Fibroblast of lung (primary cell): Measurements from ENCODE around the gene OAF. TPM values are rescaled to one million over a fixed set of nuclear protein-coding genes. Genes with fewer than 3 reads are reported as not detected.

Experiments used
- DNase-seq, 2 donors: peaks; one replicate each; pipeline versions ENCODE4 v3.0.0 to v3.0.0-alpha.2; 2010; ENCODE audit warnings: low read depth in 2 of 2
- H2AFZ ChIP-seq: 2 replicates; pipeline ENCODE4 v1.5.1; 2012; ENCODE audit warnings: low read length, control low read depth, inconsistent platforms
- H3K27ac ChIP-seq: 2 replicates; pipeline ENCODE4 v1.5.1; 2011; ENCODE audit warnings: low read length, control low read depth; ENCODE audit not compliant: insufficient read depth
- H3K27me3 ChIP-seq: 2 replicates; pipeline ENCODE4 v1.5.1; 2011; ENCODE audit warnings: mild to moderate bottlenecking, low read length; ENCODE audit not compliant: control insufficient read depth, insufficient read depth
- H3K36me3 ChIP-seq: 2 replicates; pipeline ENCODE4 v1.5.1; 2011; ENCODE audit warnings: low read length; ENCODE audit not compliant: control insufficient read depth, insufficient read depth
- H3K4me1 ChIP-seq: 2 replicates; pipeline ENCODE4 v1.5.1; 2011; ENCODE audit warnings: low read length; ENCODE audit not compliant: control insufficient read depth, insufficient read depth; ENCODE audit errors: extremely low read depth
- H3K4me2 ChIP-seq: 2 replicates; pipeline ENCODE4 v1.5.1; 2011; ENCODE audit warnings: low read length, control low read depth; ENCODE audit not compliant: insufficient read depth; ENCODE audit errors: extremely low read depth
- H3K4me3 ChIP-seq, 4 experiments: fragments of 200-600 bp in 1 of 4; sonication (generic) in 1 of 4; replicated peaks in 1 of 4; 2 replicates each; pipeline ENCODE4 v1.5.1; 2011 to 2016; ENCODE audit warnings: low read length in 4 of 4, low read depth in 3 of 4, mild to moderate bottlenecking in 3 of 4, control low read depth in 2 of 4, inconsistent platforms in 1 of 4, mixed read lengths in 1 of 4; ENCODE audit not compliant: insufficient read depth in 1 of 4; ENCODE audit errors: control extremely low read depth in 1 of 4
- H3K79me2 ChIP-seq: 2 replicates; pipeline ENCODE4 v1.5.1; 2012; ENCODE audit warnings: mild to moderate bottlenecking, low read length, inconsistent platforms; ENCODE audit not compliant: control insufficient read depth, insufficient read depth
- H3K9ac ChIP-seq: 2 replicates; pipeline ENCODE4 v1.5.1; 2011; ENCODE audit warnings: mild to moderate bottlenecking, low read length, control low read depth; ENCODE audit not compliant: insufficient read depth
- H3K9me3 ChIP-seq: 2 replicates; pipeline ENCODE4 v1.5.1; 2012; ENCODE audit warnings: low read depth, low read length; ENCODE audit not compliant: control insufficient read depth, insufficient read depth
- H4K20me1 ChIP-seq: 2 replicates; pipeline ENCODE4 v1.5.1; 2011; ENCODE audit warnings: low read length; ENCODE audit not compliant: control insufficient read depth, insufficient read depth; ENCODE audit errors: extremely low read depth
- EZH2 ChIP-seq: IDR thresholded peaks from 2 replicates; pipeline ENCODE4 v1.5.1; 2012; ENCODE audit warnings: low read length, control low read depth, mild to moderate bottlenecking; ENCODE audit errors: missing control alignments
- polyA plus RNA-seq, 2 donors: library from polyadenylated mRNA; depleted of rRNA in 1 of 2; stranded (reverse) in 1 of 2; unstranded in 1 of 2; fragments of >200 nt; gene quantifications; 2 replicates each; pipeline ENCODE4 v1.2.1, GENCODE V29; 2011 to 2012; ENCODE audit warnings: missing spikeins in 1 of 2
- total RNA-seq: library from RNA; depleted of rRNA; stranded (reverse); fragments of >200 nt; gene quantifications from 2 replicates; pipeline ENCODE4 v1.2.1, GENCODE V29; 2014
- TF ChIP-seq, protein P1 (sequence below), 2 donors: IDR thresholded peaks in 1 of 2; conservative IDR thresholded peaks in 1 of 2; 1 replicate in 1 of 2; 2 replicates in 1 of 2; pipeline ENCODE4 v1.5.1; 2011 to 2012; ENCODE audit warnings: low read length in 2 of 2, control low read depth in 1 of 2, inconsistent platforms in 1 of 2, low read depth in 1 of 2, mild to moderate bottlenecking in 1 of 2

OAF gene
- total and polyA plus RNA-seq, 2 donors (not counting 1 experiment from before 2014, with no cell fraction given) = 20.0 to 22.7 TPM

GRCh38 chr11:120198787-120199469 is 11.9 kb upstream of the OAF start:
- no peaks in the 10 kb centered on the region for H3K9me3 ChIP-seq
- no peak overlapping the region for H2AFZ ChIP-seq
- no peaks in the 10 kb centered on the region for H3K36me3 ChIP-seq
- no peak for TF ChIP-seq EZH2
- TF ChIP-seq, protein P1, sequence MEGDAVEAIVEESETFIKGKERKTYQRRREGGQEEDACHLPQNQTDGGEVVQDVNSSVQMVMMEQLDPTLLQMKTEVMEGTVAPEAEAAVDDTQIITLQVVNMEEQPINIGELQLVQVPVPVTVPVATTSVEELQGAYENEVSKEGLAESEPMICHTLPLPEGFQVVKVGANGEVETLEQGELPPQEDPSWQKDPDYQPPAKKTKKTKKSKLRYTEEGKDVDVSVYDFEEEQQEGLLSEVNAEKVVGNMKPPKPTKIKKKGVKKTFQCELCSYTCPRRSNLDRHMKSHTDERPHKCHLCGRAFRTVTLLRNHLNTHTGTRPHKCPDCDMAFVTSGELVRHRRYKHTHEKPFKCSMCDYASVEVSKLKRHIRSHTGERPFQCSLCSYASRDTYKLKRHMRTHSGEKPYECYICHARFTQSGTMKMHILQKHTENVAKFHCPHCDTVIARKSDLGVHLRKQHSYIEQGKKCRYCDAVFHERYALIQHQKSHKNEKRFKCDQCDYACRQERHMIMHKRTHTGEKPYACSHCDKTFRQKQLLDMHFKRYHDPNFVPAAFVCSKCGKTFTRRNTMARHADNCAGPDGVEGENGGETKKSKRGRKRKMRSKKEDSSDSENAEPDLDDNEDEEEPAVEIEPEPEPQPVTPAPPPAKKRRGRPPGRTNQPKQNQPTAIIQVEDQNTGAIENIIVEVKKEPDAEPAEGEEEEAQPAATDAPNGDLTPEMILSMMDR (conservative IDR thresholded peaks at IDR 0.05 in 1 of 2, IDR thresholded peaks at IDR 0.05 in 1 of 2; ENCODE audit: low read depth in 1 of 2, low read length in 2 of 2) = no peak
- peaks cover 15% of the 10 kb centered on the region for H3K27me3 ChIP-seq
- H3K79me2 ChIP-seq = no peaks in the 10 kb centered on the region
- H3K4me2 ChIP-seq = no peak overlapping the region
- no peak for DNase-seq
- no peak overlapping the region for H3K9ac ChIP-seq
- H3K4me1 ChIP-seq = no peaks in the 10 kb centered on the region
- no peak overlapping the region for H3K27ac ChIP-seq
- H4K20me1 ChIP-seq = no peaks in the 10 kb centered on the region
- no peak overlapping the region for H3K4me3 ChIP-seq

DNA sequence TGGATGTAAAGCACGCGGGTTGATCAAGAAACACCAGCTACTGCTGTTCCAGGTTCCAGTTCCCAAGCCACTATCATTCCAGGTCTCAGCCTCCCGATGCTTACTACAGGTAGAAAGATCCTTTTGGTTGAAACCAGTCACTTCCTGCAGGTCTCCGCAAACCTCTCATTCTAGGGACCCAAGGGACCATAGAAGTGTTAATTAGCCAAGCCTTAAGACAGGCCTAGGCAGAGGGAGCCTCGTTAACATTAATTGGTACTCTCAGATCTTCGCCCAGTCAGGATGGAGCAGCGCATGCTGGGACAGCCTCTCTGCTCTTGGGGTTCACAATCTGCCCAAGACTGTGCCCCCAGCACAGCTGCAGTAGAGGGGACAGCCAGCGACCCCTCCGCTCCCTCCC is 11.2 kb upstream of the OAF start:
- Histone ChIP-seq H3K27me3 (peaks cover 15% of the 10 kb centered on the region), H3K4me2 (no peak overlapping the region), H2AFZ (no peak overlapping the region), H3K79me2 (no peaks in the 10 kb centered on the region), H3K27ac (no peak overlapping the region), H3K9me3 (no peaks in the 10 kb centered on the region), H3K4me1 (no peaks in the 10 kb centered on the region), H4K20me1 (no peaks in the 10 kb centered on the region), H3K4me3 (no peak overlapping the region), H3K9ac (no peak overlapping the region), H3K36me3 (no peaks in the 10 kb centered on the region)
- TF ChIP-seq, protein P1 (conservative IDR thresholded peaks at IDR 0.05 in 1 of 2, IDR thresholded peaks at IDR 0.05 in 1 of 2; ENCODE audit: low read depth in 1 of 2, low read length in 2 of 2) = no peak
- no peak for TF ChIP-seq EZH2
- DNase-seq = no peak

- no peaks in the 10 kb centered on the region for H3K9me3 ChIP-seq
- peaks cover 13% of the 10 kb centered on the region for H3K27me3 ChIP-seq
- peaks cover 3% of the 10 kb centered on the region for H3K4me1 ChIP-seq
- H3K27ac ChIP-seq = no peak overlapping the region
- H3K79me2 ChIP-seq = no peaks in the 10 kb centered on the region
- H2AFZ ChIP-seq = no peak overlapping the region
- no peak overlapping the region for H3K4me2 ChIP-seq
- H3K36me3 ChIP-seq = no peaks in the 10 kb centered on the region
- H3K4me3 ChIP-seq = no peak overlapping the region
- no peak overlapping the region for H3K9ac ChIP-seq
- H4K20me1 ChIP-seq = no peaks in the 10 kb centered on the region
- TF ChIP-seq, protein P1 (conservative IDR thresholded peaks at IDR 0.05 in 1 of 2, IDR thresholded peaks at IDR 0.05 in 1 of 2; ENCODE audit: low read depth in 1 of 2, low read length in 2 of 2) = no peak
- TF ChIP-seq EZH2 = no peak
- no peak for DNase-seq
Measured at GRCh38 chr11:120200677-120201076, 10.2 kb upstream of the OAF start.
